OCI-LY1 (cell line): ENCODE measurements around the gene ANKRD6.

Source experiments
- H2AFZ ChIP-seq: fragments of 200-600 bp; sonication (generic), shearing (Covaris generic); 2 replicates; pipeline ENCODE4 v1.6.0; 2014; ENCODE audit warnings: antibody characterized with exemption, mild to moderate bottlenecking, low read length
- H3F3A ChIP-seq: fragments of 200-600 bp; sonication (generic), shearing (Covaris generic); 2 replicates; pipeline ENCODE4 v1.6.0; 2014; ENCODE audit warnings: mild to moderate bottlenecking, antibody characterized with exemption, low read length, moderate library complexity; ENCODE audit not compliant: insufficient read depth
- H3K27ac ChIP-seq: fragments of 200-600 bp; sonication (generic); 2 replicates; pipeline ENCODE4 v1.5.1; 2014; ENCODE audit warnings: low read length, mixed run types, mild to moderate bottlenecking, low read depth; ENCODE audit not compliant: poor library complexity, severe bottlenecking
- H3K27me3 ChIP-seq: fragments of 200-600 bp; sonication (generic); 2 replicates; pipeline ENCODE4 v1.6.0; 2014; ENCODE audit warnings: antibody characterized with exemption, mild to moderate bottlenecking, low read length, moderate library complexity; ENCODE audit not compliant: insufficient read depth
- H3K36me3 ChIP-seq: fragments of 200-600 bp; sonication (generic); 2 replicates; pipeline ENCODE4 v1.6.1; 2014; ENCODE audit warnings: mild to moderate bottlenecking, antibody characterized with exemption, low read length, moderate library complexity, mixed read lengths; ENCODE audit not compliant: insufficient read depth
- H3K4me1 ChIP-seq: fragments of 200-600 bp; sonication (generic); 2 replicates; pipeline ENCODE4 v1.5.1; 2014; ENCODE audit warnings: mild to moderate bottlenecking, low read length, moderate library complexity; ENCODE audit not compliant: insufficient read depth, severe bottlenecking
- H3K4me2 ChIP-seq: fragments of 200-600 bp; sonication (generic), shearing (Covaris generic); 2 replicates; pipeline ENCODE4 v1.6.1; 2014; ENCODE audit warnings: low read length
- H3K4me3 ChIP-seq: fragments of 200-600 bp; sonication (generic); 2 replicates; pipeline ENCODE4 v1.5.1; 2014; ENCODE audit warnings: low read length, low read depth, mild to moderate bottlenecking, mixed read lengths; ENCODE audit not compliant: poor library complexity, severe bottlenecking
- H3K79me2 ChIP-seq: fragments of 200-600 bp; shearing (Covaris generic); 2 replicates; pipeline ENCODE4 v1.6.1; 2016; ENCODE audit warnings: mixed run types, low read length, mixed read lengths; ENCODE audit not compliant: insufficient read depth
- H3K9ac ChIP-seq: fragments of 200-600 bp; sonication (generic), shearing (Covaris generic); 2 replicates; pipeline ENCODE4 v1.6.1; 2014; ENCODE audit warnings: mild to moderate bottlenecking, low read length, mixed read lengths
- H3K9me2 ChIP-seq: fragments of 200-600 bp; sonication (generic), shearing (Covaris generic); 2 replicates; pipeline ENCODE4 v1.6.1; 2014; ENCODE audit warnings: low read depth, mild to moderate bottlenecking, low read length, mixed read lengths
- H3K9me3 ChIP-seq: fragments of 200-600 bp; shearing (Covaris generic); 2 replicates; pipeline ENCODE4 v1.6.1; 2014; ENCODE audit warnings: low read length, mixed read lengths
- H4K20me1 ChIP-seq: fragments of 200-600 bp; sonication (generic), shearing (Covaris generic); 2 replicates; pipeline ENCODE4 v1.6.0; 2016; ENCODE audit warnings: mild to moderate bottlenecking, low read length; ENCODE audit not compliant: insufficient read depth
- EZH2 ChIP-seq: fragments of 200-600 bp; sonication (generic), shearing (Covaris generic); IDR thresholded peaks from 2 replicates; pipeline ENCODE4 v1.8.0; 2017; ENCODE audit warnings: borderline replicate concordance, mixed run types, mild to moderate bottlenecking, antibody characterized with exemption, low read length, moderate library complexity, mixed read lengths
- TF ChIP-seq, protein P1 (sequence below): fragments of 200-600 bp; sonication (generic), shearing (Covaris generic); IDR thresholded peaks from 2 replicates; pipeline ENCODE4 v1.5.1; 2017; ENCODE audit warnings: mild to moderate bottlenecking, antibody characterized with exemption, low read length, moderate library complexity, mixed read lengths

The ANKRD6 gene

DNA sequence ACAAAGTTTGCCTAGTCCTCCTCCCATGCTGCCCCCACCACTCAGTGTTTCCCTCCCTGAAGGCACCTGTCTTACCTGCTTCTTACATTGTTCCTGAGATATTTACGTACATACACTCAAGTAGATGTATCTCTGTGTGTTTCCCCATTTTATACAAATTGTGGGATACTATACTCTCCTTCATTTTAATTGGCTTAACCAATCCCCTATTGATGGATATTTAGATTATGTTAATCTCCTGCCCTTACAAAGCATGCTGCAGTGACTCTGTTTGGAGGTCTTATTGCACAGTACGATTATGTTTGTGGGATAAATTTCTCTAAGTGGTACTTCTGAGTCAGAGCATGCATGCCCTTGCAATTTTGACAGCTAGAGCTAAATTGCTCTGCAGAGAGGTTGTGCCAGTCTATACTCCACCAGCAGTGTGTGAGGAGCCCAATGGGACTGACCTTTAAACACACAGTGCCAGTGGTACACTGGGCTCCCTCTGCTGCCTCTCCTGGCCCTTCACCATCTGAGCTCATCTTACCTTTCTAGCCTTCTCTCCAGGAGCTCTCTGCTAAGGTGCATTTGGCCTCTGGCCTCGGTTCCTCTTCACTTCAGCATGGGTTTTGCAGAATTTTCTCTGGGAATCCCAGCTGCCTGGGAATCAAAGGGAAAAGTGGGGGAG is 148.2 kb downstream of the ANKRD6 start:
- Histone ChIP-seq H3K27me3 (0 out of 2 replicates have a peak, but pooled peaks cover 7% of the 10 kb centered on the region), H3K27ac (no peak overlapping the region), H3K4me1 (no peaks in the 10 kb centered on the region), H3K9me2 (no peaks in the 10 kb centered on the region), H3K4me2 (no peak overlapping the region), H3K9ac (no peak overlapping the region), H3F3A (no peaks in the 10 kb centered on the region), H3K4me3 (no peak overlapping the region), H3K79me2 (no peaks in the 10 kb centered on the region), H4K20me1 (no peaks in the 10 kb centered on the region), H3K36me3 (no peaks in the 10 kb centered on the region), H2AFZ (no peak overlapping the region), H3K9me3 (no peaks in the 10 kb centered on the region)
- TF ChIP-seq, protein P1, sequence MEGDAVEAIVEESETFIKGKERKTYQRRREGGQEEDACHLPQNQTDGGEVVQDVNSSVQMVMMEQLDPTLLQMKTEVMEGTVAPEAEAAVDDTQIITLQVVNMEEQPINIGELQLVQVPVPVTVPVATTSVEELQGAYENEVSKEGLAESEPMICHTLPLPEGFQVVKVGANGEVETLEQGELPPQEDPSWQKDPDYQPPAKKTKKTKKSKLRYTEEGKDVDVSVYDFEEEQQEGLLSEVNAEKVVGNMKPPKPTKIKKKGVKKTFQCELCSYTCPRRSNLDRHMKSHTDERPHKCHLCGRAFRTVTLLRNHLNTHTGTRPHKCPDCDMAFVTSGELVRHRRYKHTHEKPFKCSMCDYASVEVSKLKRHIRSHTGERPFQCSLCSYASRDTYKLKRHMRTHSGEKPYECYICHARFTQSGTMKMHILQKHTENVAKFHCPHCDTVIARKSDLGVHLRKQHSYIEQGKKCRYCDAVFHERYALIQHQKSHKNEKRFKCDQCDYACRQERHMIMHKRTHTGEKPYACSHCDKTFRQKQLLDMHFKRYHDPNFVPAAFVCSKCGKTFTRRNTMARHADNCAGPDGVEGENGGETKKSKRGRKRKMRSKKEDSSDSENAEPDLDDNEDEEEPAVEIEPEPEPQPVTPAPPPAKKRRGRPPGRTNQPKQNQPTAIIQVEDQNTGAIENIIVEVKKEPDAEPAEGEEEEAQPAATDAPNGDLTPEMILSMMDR, result no peak
- TF ChIP-seq EZH2, result no peak

DNA sequence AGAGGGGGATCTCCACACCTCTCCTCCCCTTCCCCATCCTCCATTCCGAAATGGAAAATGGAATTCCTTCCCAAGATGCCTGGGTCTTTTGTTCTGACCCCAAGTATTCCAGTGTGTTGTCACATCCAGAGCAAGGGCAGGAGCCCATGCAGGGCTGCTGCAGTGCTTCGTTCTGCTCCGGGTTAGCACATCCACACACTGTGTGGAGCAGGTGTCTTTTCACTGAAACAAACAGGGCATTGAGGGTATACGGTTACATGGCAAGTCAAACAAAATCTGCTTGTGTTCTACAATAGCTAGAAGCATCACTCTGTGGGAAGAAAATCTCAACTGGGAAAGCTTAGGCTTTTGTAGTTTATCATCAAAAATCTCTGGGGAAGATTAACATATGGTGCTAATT is 148.7 kb downstream of the ANKRD6 start:
- H3K9me2 ChIP-seq, result no peaks in the 10 kb centered on the region
- no peak overlapping the region for H3K4me2 ChIP-seq
- H4K20me1 ChIP-seq, result no peaks in the 10 kb centered on the region
- no peaks in the 10 kb centered on the region for H3K9me3 ChIP-seq
- 0 out of 2 replicates have a peak, but pooled peaks cover 7% of the 10 kb centered on the region for H3K27me3 ChIP-seq
- no peak overlapping the region for H3K4me3 ChIP-seq
- H3K4me1 ChIP-seq, result no peaks in the 10 kb centered on the region
- H2AFZ ChIP-seq, result no peak overlapping the region
- TF ChIP-seq, protein P1, result no peak
- no peak for TF ChIP-seq EZH2
- H3K9ac ChIP-seq, result no peak overlapping the region
- no peaks in the 10 kb centered on the region for H3K36me3 ChIP-seq
- H3F3A ChIP-seq, result no peaks in the 10 kb centered on the region
- no peaks in the 10 kb centered on the region for H3K79me2 ChIP-seq
- no peak overlapping the region for H3K27ac ChIP-seq

DNA sequence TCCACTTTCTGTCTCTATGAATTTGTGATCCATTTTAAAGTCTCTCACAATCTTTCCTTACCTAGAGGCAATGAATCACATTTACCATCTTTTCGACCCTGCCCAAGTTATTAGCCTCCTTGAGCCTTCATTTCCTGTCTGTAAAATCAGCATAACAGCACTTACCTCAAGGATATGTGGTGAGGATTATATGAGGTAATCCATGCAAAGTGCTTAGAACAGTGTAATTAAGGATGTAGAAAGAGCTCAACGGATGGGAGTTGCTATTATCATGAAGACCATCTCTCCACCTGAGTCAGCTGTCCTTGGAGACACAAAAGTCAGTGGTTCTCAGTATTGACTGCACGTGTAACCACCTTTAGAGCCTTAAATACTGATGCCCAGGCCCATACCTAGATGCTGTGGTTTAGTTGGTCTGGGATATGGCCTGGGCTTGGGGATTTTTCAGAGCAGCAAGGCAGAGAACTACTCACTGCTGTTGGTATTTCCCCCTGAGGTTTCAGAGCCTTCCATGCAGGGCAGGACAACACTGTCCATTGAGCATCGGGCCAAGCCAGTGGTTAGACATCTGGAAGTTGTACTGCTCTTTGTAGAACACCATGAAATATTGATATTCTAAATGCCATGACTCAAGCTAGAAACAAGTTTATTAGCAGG is 149.8 kb downstream of the ANKRD6 start:
- Histone ChIP-seq H3K27ac (no peak overlapping the region), H3K4me1 (no peaks in the 10 kb centered on the region), H3K27me3 (0 out of 2 replicates have a peak, but pooled peaks cover 7% of the 10 kb centered on the region), H4K20me1 (no peaks in the 10 kb centered on the region), H3K9ac (no peak overlapping the region), H3F3A (no peaks in the 10 kb centered on the region), H3K4me3 (no peak overlapping the region), H3K4me2 (no peak overlapping the region), H2AFZ (no peak overlapping the region), H3K36me3 (no peaks in the 10 kb centered on the region), H3K79me2 (no peaks in the 10 kb centered on the region), H3K9me3 (no peaks in the 10 kb centered on the region), H3K9me2 (no peaks in the 10 kb centered on the region)
- no peak for TF ChIP-seq EZH2
- TF ChIP-seq, protein P1, result no peak
